ENCODE measurements around the gene MT1G.

- TF ChIP-seq REST (IDR thresholded peaks at IDR 0.05), result no peak
- no peak for TF ChIP-seq EGR1 (IDR thresholded peaks at IDR 0.05; ENCODE audit: low read depth in 2 of 2)
- no peak for TF ChIP-seq CTCF (IDR thresholded peaks at IDR 0.05; ENCODE audit: low read depth, low read length, missing input control)
- no peak for TF ChIP-seq YY1 (IDR thresholded peaks at IDR 0.05)
These were observed 22.7 kb upstream of the MT1G start for GRCh38 chr16:56690420-56691122.

All from liver (tissue), 3 donors.